Measurements from ENCODE around the gene PIP5K1B.

Gene PIP5K1B

GRCh38 chr9:69003051-69003450, 298.0 kb downstream of the PIP5K1B start:
- Histone ChIP-seq H3K9me3 (ENCODE audit: control insufficient read depth, insufficient read depth, low read length) (no peaks in the 10 kb centered on the region), H3K79me2 (ENCODE audit: control insufficient read depth, low read length) (no peaks in the 10 kb centered on the region), H3K4me1 (ENCODE audit: control insufficient read depth, low read length) (peaks cover 10% of the 10 kb centered on the region), H3K36me3 (ENCODE audit: control insufficient read depth, low read length) (no peaks in the 10 kb centered on the region), H3K9me2 (replicated peaks; ENCODE audit: control insufficient read depth, low read length) (no peaks in the 10 kb centered on the region), H3F3A (ENCODE audit: control insufficient read depth, insufficient read depth) (no peaks in the 10 kb centered on the region), H4K20me1 (ENCODE audit: control insufficient read depth, insufficient read depth, low read depth, low read length) (no peaks in the 10 kb centered on the region), H3K4me3 (ENCODE audit: low read length) (no peak overlapping the region), H3K27ac (ENCODE audit: low read depth, low read length) (no peak overlapping the region), H3K27me3 (ENCODE audit: control insufficient read depth, low read length) (peaks cover 10% of the 10 kb centered on the region), H3K4me2 (ENCODE audit: low read length) (no peak overlapping the region)
- TF ChIP-seq CTCF (IDR thresholded peaks at IDR 0.05; ENCODE audit: low read depth, low read length, poor library complexity, severe bottlenecking) (no peak), EZH2phosphoT487 (IDR thresholded peaks at IDR 0.05; ENCODE audit: borderline replicate concordance, low read length) (no peak)

GRCh38 chr9:69004836-69005235, 299.8 kb downstream of the PIP5K1B start:
- H3K9me3 ChIP-seq (ENCODE audit: control insufficient read depth, insufficient read depth, low read length) = no peaks in the 10 kb centered on the region
- no peaks in the 10 kb centered on the region for H3K36me3 ChIP-seq (ENCODE audit: control insufficient read depth, low read length)
- TF ChIP-seq CTCF (IDR thresholded peaks at IDR 0.05; ENCODE audit: low read depth, low read length, poor library complexity, severe bottlenecking) (no peak), EZH2phosphoT487 (IDR thresholded peaks at IDR 0.05; ENCODE audit: borderline replicate concordance, low read length) (no peak)
- H3K4me1 ChIP-seq (ENCODE audit: control insufficient read depth, low read length) = no peaks in the 10 kb centered on the region
- H3K27me3 ChIP-seq (ENCODE audit: control insufficient read depth, low read length) = peaks cover 13% of the 10 kb centered on the region
- H4K20me1 ChIP-seq (ENCODE audit: control insufficient read depth, insufficient read depth, low read depth, low read length) = no peaks in the 10 kb centered on the region
- H3K4me2 ChIP-seq (ENCODE audit: low read length) = no peak overlapping the region
- H3K9me2 ChIP-seq (replicated peaks; ENCODE audit: control insufficient read depth, low read length) = no peaks in the 10 kb centered on the region
- H3K4me3 ChIP-seq (ENCODE audit: low read length) = no peak overlapping the region
- no peak overlapping the region for H3K27ac ChIP-seq (ENCODE audit: low read depth, low read length)
- H3F3A ChIP-seq (ENCODE audit: control insufficient read depth, insufficient read depth) = no peaks in the 10 kb centered on the region
- no peaks in the 10 kb centered on the region for H3K79me2 ChIP-seq (ENCODE audit: control insufficient read depth, low read length)

GRCh38 chr9:69009708-69010107, 304.7 kb downstream of the PIP5K1B start:
- no peaks in the 10 kb centered on the region for H3K9me2 ChIP-seq (replicated peaks; ENCODE audit: control insufficient read depth, low read length)
- H3K4me2 ChIP-seq (ENCODE audit: low read length) = no peak overlapping the region
- H3K4me1 ChIP-seq (ENCODE audit: control insufficient read depth, low read length) = no peaks in the 10 kb centered on the region
- H3K4me3 ChIP-seq (ENCODE audit: low read length) = no peak overlapping the region
- H3K27me3 ChIP-seq (ENCODE audit: control insufficient read depth, low read length) = peaks cover 4% of the 10 kb centered on the region
- TF ChIP-seq EZH2phosphoT487 (IDR thresholded peaks at IDR 0.05; ENCODE audit: borderline replicate concordance, low read length) (no peak), CTCF (IDR thresholded peaks at IDR 0.05; ENCODE audit: low read depth, low read length, poor library complexity, severe bottlenecking) (no peak)
- H3K27ac ChIP-seq (ENCODE audit: low read depth, low read length) = no peak overlapping the region
- H3K36me3 ChIP-seq (ENCODE audit: control insufficient read depth, low read length) = no peaks in the 10 kb centered on the region
- no peaks in the 10 kb centered on the region for H3K9me3 ChIP-seq (ENCODE audit: control insufficient read depth, insufficient read depth, low read length)
- no peaks in the 10 kb centered on the region for H4K20me1 ChIP-seq (ENCODE audit: control insufficient read depth, insufficient read depth, low read depth, low read length)
- no peaks in the 10 kb centered on the region for H3K79me2 ChIP-seq (ENCODE audit: control insufficient read depth, low read length)
- no peaks in the 10 kb centered on the region for H3F3A ChIP-seq (ENCODE audit: control insufficient read depth, insufficient read depth)
